HG03103 (cell line): Measurements from ENCODE around the gene BCAR3.
"Not testable (repeated sequence)": the region's sequence is repeated elsewhere in the genome, so short reads cannot be mapped to it uniquely, and the experiment has no call there.

Experiments used
- ATAC-seq: cut with Tn5 transposase; IDR thresholded peaks from one replicate; pipeline ENCODE4 v1.9.1; 2021; ENCODE audit warnings: low read depth; ENCODE audit not compliant: unreplicated experiment

BCAR3 gene

DNA sequence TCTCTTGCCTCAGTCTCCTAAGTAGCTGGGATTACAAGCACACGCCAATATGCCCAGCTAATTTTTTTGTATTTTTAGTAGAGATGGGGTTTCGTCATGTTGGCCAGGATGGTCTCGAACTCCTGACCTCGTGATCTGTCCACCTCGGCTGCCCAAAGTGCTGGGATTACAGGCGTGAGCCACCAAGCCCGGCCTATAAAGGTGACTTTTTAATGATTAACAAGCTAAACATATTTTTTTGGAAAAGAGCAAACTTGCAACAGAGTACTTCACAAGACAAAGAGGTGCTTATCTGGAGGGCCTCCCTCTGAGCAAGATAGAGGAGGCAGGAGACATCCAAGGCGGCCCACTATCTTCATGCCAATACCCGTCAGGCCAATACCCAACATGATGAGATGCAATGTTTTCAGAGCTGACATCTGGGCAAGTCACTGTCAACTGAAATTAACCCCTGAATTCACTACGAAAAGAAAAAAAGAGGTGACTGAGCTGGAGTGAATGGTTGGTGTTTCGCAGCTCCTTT is 10.5 kb downstream of the BCAR3 start:
- ATAC-seq, result no peak

- ATAC-seq, result no peak
These were observed 11.5 kb downstream of the BCAR3 start for GRCh38 chr1:93670141-93670540.

GRCh38 chr1:93669369-93669768 is 12.3 kb downstream of the BCAR3 start:
- no peak for ATAC-seq

GRCh38 chr1:93668951-93669350 is 12.7 kb downstream of the BCAR3 start:
- ATAC-seq, result no peak

DNA sequence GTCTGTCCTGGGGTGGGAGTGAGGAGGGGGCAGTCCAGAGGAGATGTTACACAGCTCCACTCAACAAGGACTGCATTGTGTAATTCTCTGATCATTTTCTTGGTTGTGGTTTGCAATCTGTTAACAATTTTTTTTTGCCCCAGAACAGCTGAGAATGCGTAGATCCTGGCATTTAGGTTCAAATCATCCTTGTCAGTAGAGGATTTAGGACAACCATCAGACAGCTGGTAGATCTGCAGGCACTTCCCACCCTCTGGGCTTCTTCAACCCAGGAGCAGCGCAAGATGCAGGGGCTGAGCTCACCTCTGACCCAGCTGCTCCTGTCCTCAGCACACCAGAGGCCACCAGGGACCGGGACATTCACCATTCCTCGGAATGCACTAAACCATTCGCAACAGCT is 13.5 kb downstream of the BCAR3 start:
- ATAC-seq, result no peak

DNA sequence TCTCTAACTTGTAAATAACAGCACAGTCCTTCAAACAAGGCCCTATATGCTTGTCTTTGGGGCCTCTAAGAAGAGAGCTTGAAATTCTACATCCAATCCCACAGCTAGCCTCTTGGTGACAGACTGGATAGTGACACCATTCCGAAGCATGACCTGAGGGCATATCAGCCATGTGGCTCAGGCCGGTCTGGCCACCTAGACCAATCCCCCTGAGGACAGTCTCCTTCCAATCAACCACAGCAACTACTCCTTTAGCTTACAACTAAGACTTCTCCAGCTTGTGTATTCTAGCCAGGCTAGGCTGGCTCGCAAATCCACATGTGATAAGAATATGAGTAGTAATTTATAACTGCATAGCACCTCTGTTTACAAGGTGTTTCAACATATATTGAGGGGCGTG is 14.0 kb downstream of the BCAR3 start:
- ATAC-seq, result no peak

DNA sequence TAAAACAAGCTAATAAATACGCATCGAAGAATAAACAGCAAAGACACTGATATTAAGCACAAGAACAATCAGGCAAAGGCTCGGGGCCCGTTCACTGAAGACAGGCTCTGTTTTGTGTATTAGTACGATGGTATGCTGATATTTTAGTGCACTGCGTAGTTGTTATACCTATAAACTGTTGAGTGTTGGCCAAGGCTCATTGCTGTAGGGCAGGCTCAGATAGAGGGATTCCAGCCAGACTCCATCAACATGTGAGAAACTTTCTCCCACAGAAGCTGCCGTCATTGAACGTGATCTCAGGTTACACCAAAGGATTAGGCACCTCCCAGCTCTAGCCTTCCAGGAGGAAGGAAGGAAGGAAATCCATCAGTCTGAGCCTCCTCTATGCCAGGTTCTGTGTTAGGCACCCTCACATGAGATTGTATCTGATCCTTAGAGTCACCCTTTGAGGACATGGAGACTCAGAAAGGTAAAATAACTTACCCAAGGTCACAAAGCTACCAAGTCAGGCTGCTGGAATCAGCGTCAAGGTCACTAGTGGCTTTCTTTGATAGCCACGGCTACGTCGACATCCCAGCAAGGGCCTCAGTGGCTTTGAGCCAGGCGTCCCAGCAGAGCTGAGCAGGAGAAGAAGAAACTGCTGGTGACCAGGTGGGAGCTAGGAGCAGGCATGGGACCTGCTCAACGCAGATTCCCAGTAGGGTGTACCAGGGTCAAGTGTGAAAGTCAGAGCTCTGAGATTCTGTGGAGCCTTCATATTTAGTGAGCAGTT is 14.8 kb downstream of the BCAR3 start:
- ATAC-seq, result no peak

- no peak for ATAC-seq
These were observed 16.6 kb downstream of the BCAR3 start for GRCh38 chr1:93665015-93665414.

DNA sequence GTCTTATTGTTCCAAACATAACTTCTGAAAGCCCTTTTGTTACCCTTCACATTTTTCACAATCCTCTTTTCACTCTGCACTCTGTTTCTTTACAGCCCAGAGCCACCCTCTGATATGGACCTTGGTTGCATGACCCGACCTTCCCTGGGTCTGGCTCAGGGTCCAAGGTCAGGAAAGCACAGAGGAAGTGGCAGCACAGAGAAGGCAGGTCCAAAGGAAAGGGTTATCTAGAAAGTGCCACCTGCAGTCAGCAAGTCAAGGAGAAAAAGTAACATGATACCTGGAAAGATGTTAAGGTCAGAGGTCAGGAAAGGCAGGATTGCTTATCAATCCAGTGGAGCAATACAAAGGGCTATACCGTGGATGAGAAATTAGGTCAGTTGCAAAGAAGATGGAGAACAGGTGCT is 18.4 kb downstream of the BCAR3 start:
- no peak for ATAC-seq

GRCh38 chr1:93662481-93663207 is 19.0 kb downstream of the BCAR3 start:
- ATAC-seq, result no peak

DNA sequence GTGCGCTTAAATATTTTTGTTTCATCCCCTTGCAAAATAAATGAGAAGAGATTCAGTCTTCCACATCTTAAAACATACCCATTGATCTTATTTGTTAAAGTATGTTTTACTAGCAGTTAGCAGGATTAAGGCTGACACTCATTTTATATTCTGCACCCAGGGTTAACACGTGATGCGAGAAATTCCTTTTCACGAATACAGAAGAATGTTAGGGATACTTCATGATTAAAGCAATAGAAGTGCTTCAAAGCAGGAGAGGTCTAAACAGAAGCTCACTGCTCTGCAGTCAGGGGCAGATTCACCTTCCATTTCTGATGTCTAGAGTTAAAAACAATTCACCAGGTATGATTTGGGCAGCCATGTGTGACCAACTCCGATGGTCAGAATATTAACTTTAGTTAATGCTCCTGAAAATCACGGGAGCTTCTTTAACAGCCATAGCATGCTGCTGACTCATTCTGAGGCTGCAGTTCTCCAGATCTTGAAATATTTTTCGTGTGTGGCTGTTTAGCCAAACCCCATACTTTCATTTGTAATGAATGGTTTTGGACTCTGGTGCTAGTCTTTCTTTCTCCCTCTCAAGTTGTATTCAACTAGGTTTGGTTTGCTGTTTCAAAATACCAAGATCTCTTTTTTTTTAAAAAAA is 19.7 kb downstream of the BCAR3 start:
- no peak for ATAC-seq

DNA sequence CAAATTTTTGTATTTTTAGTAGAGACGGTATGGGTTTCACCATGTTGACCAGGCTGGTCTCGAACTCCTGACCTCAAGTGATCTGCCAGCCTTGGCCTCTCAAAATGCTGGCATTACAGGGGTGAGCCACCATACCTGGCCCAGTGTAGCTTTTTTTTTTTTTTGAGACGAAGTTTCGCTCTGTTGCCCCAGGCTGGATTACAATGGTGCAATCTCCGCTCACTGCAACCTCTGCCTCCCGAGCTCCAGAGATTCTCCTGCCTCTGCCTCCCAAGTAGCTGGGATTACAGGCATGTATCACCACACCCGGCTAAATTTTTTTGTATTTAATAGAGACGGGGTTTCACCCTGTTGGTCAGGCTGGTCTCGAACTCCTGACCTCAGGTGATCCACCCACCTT is 20.3 kb downstream of the BCAR3 start:
- not testable (repeated sequence) for ATAC-seq

GRCh38 chr1:93659822-93660503 is 21.7 kb downstream of the BCAR3 start:
- ATAC-seq, result no peak

GRCh38 chr1:93658188-93658587 is 23.4 kb downstream of the BCAR3 start:
- ATAC-seq, result no peak

GRCh38 chr1:93656491-93656890 is 25.1 kb downstream of the BCAR3 start:
- ATAC-seq, result no peak

DNA sequence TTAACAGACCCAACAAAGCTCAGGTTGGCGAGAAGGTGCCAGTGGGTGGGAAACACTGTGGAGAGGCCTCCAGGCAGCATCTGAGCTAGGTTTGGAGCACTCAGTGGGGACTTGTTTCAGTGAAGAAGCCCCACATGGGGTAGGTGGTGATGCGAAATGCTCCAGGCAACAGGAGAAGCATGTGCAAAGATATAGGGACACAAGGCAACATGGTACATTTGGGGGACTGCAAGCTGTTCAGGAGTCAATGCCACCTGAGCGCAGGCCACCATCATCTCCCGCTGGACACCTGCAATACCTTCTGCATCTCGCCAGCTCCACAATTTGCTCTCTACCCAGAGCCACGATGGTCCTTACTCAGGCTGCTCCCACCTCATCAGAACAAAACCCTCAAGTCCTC is 28.0 kb downstream of the BCAR3 start:
- no peak for ATAC-seq

DNA sequence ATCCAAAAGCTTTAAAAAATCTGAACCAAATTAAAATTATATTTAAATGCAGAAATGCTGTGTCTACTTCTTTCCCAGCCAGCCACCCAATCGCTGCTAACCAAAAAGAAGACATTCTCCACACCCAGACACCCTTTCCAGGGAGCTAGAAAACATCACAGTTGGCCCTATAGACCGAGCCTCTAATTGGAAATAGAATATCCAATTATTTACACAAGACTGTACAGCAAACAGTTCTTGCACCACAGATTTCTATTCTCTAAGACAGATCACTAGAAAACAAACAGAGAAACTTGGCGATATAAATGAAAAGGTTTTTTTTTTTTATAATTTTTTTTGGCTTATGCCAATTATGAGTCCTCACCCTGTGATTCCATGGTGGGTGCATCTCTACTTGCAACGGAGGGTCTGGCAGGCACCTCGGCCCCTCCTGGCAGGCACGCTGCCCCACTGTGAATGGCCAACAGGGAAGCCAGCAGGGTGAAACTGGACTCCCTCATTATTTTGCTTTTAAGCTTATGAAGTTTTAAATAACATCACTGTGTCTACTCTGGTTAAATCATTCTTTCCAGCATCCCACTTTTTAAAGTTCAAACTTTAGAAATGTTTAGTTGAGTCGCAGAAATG is 29.2 kb downstream of the BCAR3 start:
- ATAC-seq, result no peak

- no peak for ATAC-seq
These were observed 29.9 kb downstream of the BCAR3 start for GRCh38 chr1:93651695-93652094.

DNA sequence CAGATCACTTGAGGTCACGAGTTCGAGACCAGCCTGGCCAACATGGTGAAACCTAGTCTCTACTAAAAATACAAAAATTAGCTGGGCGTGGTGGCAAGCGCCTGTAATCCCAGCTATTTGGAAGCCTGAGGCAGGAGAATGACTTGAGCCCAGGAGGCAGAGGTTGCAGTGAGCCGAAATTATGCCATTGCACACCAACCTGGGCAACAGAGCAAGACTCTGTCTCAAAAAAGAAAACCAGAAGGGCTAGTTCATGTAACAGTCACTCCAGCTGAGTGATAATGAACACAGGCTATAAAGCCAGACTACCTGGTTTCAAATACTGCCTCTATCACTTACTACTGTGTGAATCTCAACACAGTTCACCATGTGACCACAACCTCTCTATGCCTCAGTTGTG is 31.5 kb downstream of the BCAR3 start:
- not testable (repeated sequence) for ATAC-seq

- ATAC-seq, result no peak
These were observed 32.4 kb downstream of the BCAR3 start for GRCh38 chr1:93649231-93649630.
